IPS DF 6.9 (cell line): ENCODE results near the gene ZNF839.
"Not testable (repeated sequence)": the region's sequence is repeated elsewhere in the genome, so short reads cannot be mapped to it uniquely, and the experiment has no call there.

Experiments
- DNase-seq: peaks from one replicate; pipeline ENCODE4 v3.0.0-alpha.2; 2013; ENCODE audit warnings: low read depth, low spot score
- H3K27ac ChIP-seq: one replicate; pipeline ENCODE4 v1.5.1; 2013; ENCODE audit warnings: low read length, control low read depth
- H3K27me3 ChIP-seq: 2 replicates; pipeline ENCODE4 v1.6.1; 2013; ENCODE audit warnings: mild to moderate bottlenecking, low read length; ENCODE audit not compliant: control insufficient read depth, insufficient read depth
- H3K36me3 ChIP-seq: 2 replicates; pipeline ENCODE4 v1.6.1; 2013; ENCODE audit warnings: low read length; ENCODE audit not compliant: control insufficient read depth, insufficient read depth
- H3K4me1 ChIP-seq: 2 replicates; pipeline ENCODE4 v1.6.1; 2013; ENCODE audit warnings: low read length; ENCODE audit not compliant: control insufficient read depth, insufficient read depth
- H3K4me3 ChIP-seq: 2 replicates; pipeline ENCODE4 v1.5.1; 2013; ENCODE audit warnings: mild to moderate bottlenecking, low read length
- H3K9me3 ChIP-seq: 2 replicates; pipeline ENCODE4 v1.6.1; 2013; ENCODE audit warnings: low read length, inconsistent platforms; ENCODE audit not compliant: control insufficient read depth, insufficient read depth
- WGBS: extraction: QIAGEN DNeasy Blood & Tissue Kit; methylation state at CpG from one replicate; pipeline ENCODE4 v1.1.7; 2013; ENCODE audit warnings: mixed read lengths, missing lambda C conversion rate; ENCODE audit not compliant: insufficient read length, insufficient coverage; 5-methylcytosine and 5-hydroxymethylcytosine counted together

Gene ZNF839

GRCh38 chr14:102285106-102285505, 34.4 kb upstream of the ZNF839 start:
- Histone ChIP-seq H3K4me3 (no peak overlapping the region), H3K9me3 (no peaks in the 10 kb centered on the region), H3K27me3 (no peaks in the 10 kb centered on the region), H3K4me1 (no peaks in the 10 kb centered on the region), H3K27ac (no peak overlapping the region), H3K36me3 (no peaks in the 10 kb centered on the region)
- no peak for DNase-seq
- WGBS = no CpG with 5 or more reads among the region's 2 CpGs

GRCh38 chr14:102288139-102288538, 31.4 kb upstream of the ZNF839 start:
- H3K27ac ChIP-seq = no peak overlapping the region
- no peaks in the 10 kb centered on the region for H3K4me1 ChIP-seq
- no CpG with 5 or more reads among the region's 2 CpGs for WGBS
- no peaks in the 10 kb centered on the region for H3K27me3 ChIP-seq
- no peaks in the 10 kb centered on the region for H3K36me3 ChIP-seq
- H3K9me3 ChIP-seq = no peaks in the 10 kb centered on the region
- no peak for DNase-seq
- no peak overlapping the region for H3K4me3 ChIP-seq

- Histone ChIP-seq H3K9me3 (no peaks in the 10 kb centered on the region), H3K4me3 (no peak overlapping the region), H3K27me3 (no peaks in the 10 kb centered on the region), H3K4me1 (no peaks in the 10 kb centered on the region), H3K36me3 (no peaks in the 10 kb centered on the region), H3K27ac (no peak overlapping the region)
- no peak for DNase-seq
- WGBS = no CpG with 5 or more reads among the region's 1 CpG
Observed at GRCh38 chr14:102292441-102292840, 27.1 kb upstream of the ZNF839 start.

- H3K9me3 ChIP-seq = no peaks in the 10 kb centered on the region
- no peak for DNase-seq
- H3K4me1 ChIP-seq = no peaks in the 10 kb centered on the region
- H3K27ac ChIP-seq = no peak overlapping the region
- H3K36me3 ChIP-seq = no peaks in the 10 kb centered on the region
- WGBS = no CpG with 5 or more reads among the region's 6 CpGs
- H3K27me3 ChIP-seq = no peaks in the 10 kb centered on the region
- H3K4me3 ChIP-seq = no peak overlapping the region
Observed at GRCh38 chr14:102293781-102294180, 25.8 kb upstream of the ZNF839 start.

- Histone ChIP-seq H3K4me3 (no peak overlapping the region), H3K4me1 (no peaks in the 10 kb centered on the region), H3K27me3 (no peaks in the 10 kb centered on the region), H3K9me3 (no peaks in the 10 kb centered on the region), H3K36me3 (no peaks in the 10 kb centered on the region), H3K27ac (no peak overlapping the region)
- no peak for DNase-seq
- WGBS = no CpG with 5 or more reads among the region's 3 CpGs
Observed at GRCh38 chr14:102295270-102295669, 24.3 kb upstream of the ZNF839 start.

GRCh38 chr14:102297436-102298170, 21.9 kb upstream of the ZNF839 start:
- Histone ChIP-seq H3K4me3 (no peak overlapping the region), H3K36me3 (no peaks in the 10 kb centered on the region), H3K27me3 (no peaks in the 10 kb centered on the region), H3K9me3 (no peaks in the 10 kb centered on the region), H3K27ac (no peak overlapping the region), H3K4me1 (no peaks in the 10 kb centered on the region)
- no CpG with 5 or more reads among the region's 33 CpGs for WGBS
- no peak for DNase-seq

GRCh38 chr14:102298303-102299070, 21.1 kb upstream of the ZNF839 start:
- H3K4me3 ChIP-seq, H3K27me3 ChIP-seq, DNase-seq, H3K36me3 ChIP-seq, H3K27ac ChIP-seq, H3K9me3 ChIP-seq, H3K4me1 ChIP-seq: not testable (repeated sequence)
- no CpG with 5 or more reads among the region's 12 CpGs for WGBS

GRCh38 chr14:102303664-102304063, 15.9 kb upstream of the ZNF839 start:
- WGBS = no CpG with 5 or more reads among the region's 3 CpGs
- Histone ChIP-seq H3K9me3 (no peaks in the 10 kb centered on the region), H3K27me3 (no peaks in the 10 kb centered on the region), H3K4me3 (no peak overlapping the region), H3K27ac (no peak overlapping the region), H3K36me3 (no peaks in the 10 kb centered on the region), H3K4me1 (no peaks in the 10 kb centered on the region)
- DNase-seq = no peak

- Histone ChIP-seq H3K36me3 (no peaks in the 10 kb centered on the region), H3K27ac (no peak within 1 kb of the TSS), H3K27me3 (no peaks in the 10 kb centered on the region), H3K9me3 (no peaks in the 10 kb centered on the region), H3K4me1 (no peaks in the 10 kb centered on the region), H3K4me3 (peak within 1 kb of the TSS; percentile 75; the same call in 1 of the 2 replicates)
- DNase-seq = peak; percentile 96
- whole genome bisulfite sequencing = no CpG with 5 or more reads among the region's 53 CpGs
Observed at GRCh38 chr14:102304611-102305506, 14.7 kb upstream of the ZNF839 start, which contains the start of gene MOK. Gene MOK (minus strand): TSS chr14:102305164. CDS start chr14:102304968, 196 bp downstream.
